Glutamatergic neuron (in vitro differentiated cells): ENCODE results near the gene GARS1. TPM values are rescaled to one million over a fixed set of nuclear protein-coding genes. Genes with fewer than 3 reads are reported as not detected.

Experiments
- DNase-seq: peaks from one replicate; pipeline ENCODE4 v3.0.0; 2022
- H3K27ac Mint-ChIP-seq: one replicate; pipeline ENCODE4 v1.8.0; 2020; ENCODE audit warnings: mild to moderate bottlenecking, mixed read lengths, inconsistent platforms; ENCODE audit not compliant: unreplicated experiment
- H3K27me3 Mint-ChIP-seq: one replicate; pipeline ENCODE4 v1.8.0; 2020; ENCODE audit warnings: mild to moderate bottlenecking, moderate library complexity, mixed read lengths, inconsistent platforms; ENCODE audit not compliant: unreplicated experiment
- H3K36me3 Mint-ChIP-seq: one replicate; pipeline ENCODE4 v1.8.0; 2020; ENCODE audit warnings: mild to moderate bottlenecking, mixed read lengths, inconsistent platforms; ENCODE audit not compliant: unreplicated experiment
- H3K4me1 Mint-ChIP-seq: one replicate; pipeline ENCODE4 v1.8.0; 2020; ENCODE audit warnings: mild to moderate bottlenecking, low read depth, mixed read lengths, inconsistent platforms; ENCODE audit not compliant: unreplicated experiment
- H3K4me3 Mint-ChIP-seq: one replicate; pipeline ENCODE4 v1.8.0; 2020; ENCODE audit warnings: mild to moderate bottlenecking, mixed read lengths, inconsistent platforms; ENCODE audit not compliant: unreplicated experiment
- H3K9me3 Mint-ChIP-seq: one replicate; pipeline ENCODE4 v1.8.0; 2020; ENCODE audit warnings: mild to moderate bottlenecking, moderate library complexity, mixed read lengths, inconsistent platforms; ENCODE audit not compliant: unreplicated experiment
- total RNA-seq: library from RNA; stranded (reverse); fragmentation: NEBNext Ultra II Directional; extraction: Animal tissue kit (Norgen Biotek cat#: 25700); gene quantifications from one replicate; pipeline ENCODE4 v1.2.1, GENCODE V29; 2021; ENCODE audit not compliant: unreplicated experiment
- TF ChIP-seq, protein P1 (sequence below): fragments of 200-600 bp; sonication (generic); IDR thresholded peaks from one replicate; pipeline ENCODE4 v1.5.0; 2021; ENCODE audit not compliant: partially characterized antibody, unreplicated experiment

GARS1 gene
- total RNA-seq, 1 donor from 2014 or later: 511 TPM

- Mint-ChIP-seq H3K4me3 (no peak overlapping the region), H3K36me3 (no peaks in the 10 kb centered on the region), H3K27me3 (peaks cover 8% of the 10 kb centered on the region), H3K4me1 (peaks cover 1% of the 10 kb centered on the region), H3K27ac (no peak overlapping the region), H3K9me3 (peaks cover 2% of the 10 kb centered on the region)
- DNase-seq: no peak
- TF ChIP-seq, protein P1, sequence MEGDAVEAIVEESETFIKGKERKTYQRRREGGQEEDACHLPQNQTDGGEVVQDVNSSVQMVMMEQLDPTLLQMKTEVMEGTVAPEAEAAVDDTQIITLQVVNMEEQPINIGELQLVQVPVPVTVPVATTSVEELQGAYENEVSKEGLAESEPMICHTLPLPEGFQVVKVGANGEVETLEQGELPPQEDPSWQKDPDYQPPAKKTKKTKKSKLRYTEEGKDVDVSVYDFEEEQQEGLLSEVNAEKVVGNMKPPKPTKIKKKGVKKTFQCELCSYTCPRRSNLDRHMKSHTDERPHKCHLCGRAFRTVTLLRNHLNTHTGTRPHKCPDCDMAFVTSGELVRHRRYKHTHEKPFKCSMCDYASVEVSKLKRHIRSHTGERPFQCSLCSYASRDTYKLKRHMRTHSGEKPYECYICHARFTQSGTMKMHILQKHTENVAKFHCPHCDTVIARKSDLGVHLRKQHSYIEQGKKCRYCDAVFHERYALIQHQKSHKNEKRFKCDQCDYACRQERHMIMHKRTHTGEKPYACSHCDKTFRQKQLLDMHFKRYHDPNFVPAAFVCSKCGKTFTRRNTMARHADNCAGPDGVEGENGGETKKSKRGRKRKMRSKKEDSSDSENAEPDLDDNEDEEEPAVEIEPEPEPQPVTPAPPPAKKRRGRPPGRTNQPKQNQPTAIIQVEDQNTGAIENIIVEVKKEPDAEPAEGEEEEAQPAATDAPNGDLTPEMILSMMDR: no peak
These were observed 69.7 kb downstream of the GARS1 start for GRCh38 chr7:30664184-30664885.

GRCh38 chr7:30665043-30665442 lies 70.4 kb downstream of the GARS1 start:
- no peaks in the 10 kb centered on the region for H3K36me3 Mint-ChIP-seq
- TF ChIP-seq, protein P1: no peak
- no peak overlapping the region for H3K27ac Mint-ChIP-seq
- H3K27me3 Mint-ChIP-seq: peaks cover 11% of the 10 kb centered on the region
- no peak for DNase-seq
- H3K4me1 Mint-ChIP-seq: no peaks in the 10 kb centered on the region
- H3K9me3 Mint-ChIP-seq: peaks cover 4% of the 10 kb centered on the region
- H3K4me3 Mint-ChIP-seq: no peak overlapping the region

DNA sequence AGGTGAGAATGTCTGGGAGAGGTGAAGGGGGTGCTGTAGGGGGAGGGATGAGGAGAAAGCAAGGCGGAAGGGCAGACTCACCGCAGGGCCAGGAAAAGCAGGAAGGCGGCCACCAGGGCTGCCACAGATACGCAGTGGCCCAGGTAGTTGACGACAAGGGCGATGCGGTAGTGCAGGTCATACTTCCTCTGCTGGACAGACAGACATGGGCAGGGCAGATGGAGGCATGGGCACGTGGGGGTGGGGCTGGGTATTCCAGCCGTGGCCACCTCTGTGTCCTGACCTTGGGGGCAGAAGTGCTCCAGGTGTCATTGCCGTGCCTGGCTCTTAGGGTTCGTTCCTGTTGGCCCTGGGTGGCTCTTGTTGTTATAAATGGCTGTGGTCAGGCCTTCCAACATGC lies 70.8 kb downstream of the GARS1 start:
- no peaks in the 10 kb centered on the region for H3K4me1 Mint-ChIP-seq
- H3K27me3 Mint-ChIP-seq: peaks cover 13% of the 10 kb centered on the region
- H3K4me3 Mint-ChIP-seq: no peak overlapping the region
- peaks cover 4% of the 10 kb centered on the region for H3K9me3 Mint-ChIP-seq
- no peaks in the 10 kb centered on the region for H3K36me3 Mint-ChIP-seq
- TF ChIP-seq, protein P1: no peak
- no peak overlapping the region for H3K27ac Mint-ChIP-seq
- no peak for DNase-seq

DNA sequence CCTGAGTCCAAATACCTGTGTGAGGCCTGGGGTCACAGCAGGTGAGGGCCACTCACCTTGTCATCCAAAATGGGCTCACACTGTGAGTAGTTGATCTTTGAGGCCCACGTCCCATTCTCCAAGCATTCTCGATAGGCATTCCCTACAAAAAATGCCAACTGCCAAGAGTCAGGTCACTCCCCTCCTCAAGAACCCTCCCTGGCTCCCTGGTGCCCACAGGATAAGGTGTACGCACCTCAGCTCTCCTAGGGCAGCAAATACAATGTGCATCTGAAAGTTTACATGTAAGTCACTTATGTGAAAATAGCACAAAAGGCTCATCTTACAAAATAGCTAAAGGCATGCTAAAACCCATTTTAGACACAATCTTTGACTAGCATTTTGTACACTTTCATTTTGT lies 72.5 kb downstream of the GARS1 start:
- no peaks in the 10 kb centered on the region for H3K4me1 Mint-ChIP-seq
- DNase-seq: no peak
- peaks cover 15% of the 10 kb centered on the region for H3K27me3 Mint-ChIP-seq
- peaks cover 4% of the 10 kb centered on the region for H3K9me3 Mint-ChIP-seq
- TF ChIP-seq, protein P1: no peak
- no peaks in the 10 kb centered on the region for H3K36me3 Mint-ChIP-seq
- H3K27ac Mint-ChIP-seq: no peak overlapping the region
- no peak overlapping the region for H3K4me3 Mint-ChIP-seq

DNA sequence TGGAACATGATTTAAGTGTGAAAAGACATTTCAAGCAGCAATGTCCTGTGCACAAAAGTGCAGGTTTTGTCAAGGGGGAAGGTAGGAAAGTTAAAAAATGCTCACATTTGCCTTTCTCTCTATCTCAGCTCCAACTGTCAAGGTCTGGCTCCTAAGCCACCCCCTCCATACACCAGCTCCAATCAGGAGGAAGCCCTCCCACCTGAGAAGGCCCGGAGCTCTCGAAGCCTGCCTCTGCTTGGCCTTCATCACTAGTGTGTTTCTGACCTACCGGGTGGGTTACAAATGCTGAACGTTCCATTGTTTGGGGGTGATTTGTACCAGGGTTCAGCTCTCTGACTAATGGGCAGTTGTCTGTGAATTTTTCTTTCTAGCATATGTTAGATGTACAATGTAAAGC lies 73.4 kb downstream of the GARS1 start:
- Mint-ChIP-seq H3K4me1 (no peaks in the 10 kb centered on the region), H3K36me3 (no peaks in the 10 kb centered on the region), H3K27ac (no peak overlapping the region), H3K27me3 (peaks cover 13% of the 10 kb centered on the region), H3K9me3 (peaks cover 3% of the 10 kb centered on the region), H3K4me3 (no peak overlapping the region)
- no peak for DNase-seq
- TF ChIP-seq, protein P1: no peak
